HS-5 (cell line): ENCODE data around the gene MMAA.
"Not testable (repeated sequence)": the region's sequence is repeated elsewhere in the genome, so short reads cannot be mapped to it uniquely, and the experiment has no call there.

Experiments used
- DNase-seq: peaks from one replicate; pipeline ENCODE4 v3.0.0-alpha.2; 2012; ENCODE audit warnings: low read depth

MMAA gene

DNA sequence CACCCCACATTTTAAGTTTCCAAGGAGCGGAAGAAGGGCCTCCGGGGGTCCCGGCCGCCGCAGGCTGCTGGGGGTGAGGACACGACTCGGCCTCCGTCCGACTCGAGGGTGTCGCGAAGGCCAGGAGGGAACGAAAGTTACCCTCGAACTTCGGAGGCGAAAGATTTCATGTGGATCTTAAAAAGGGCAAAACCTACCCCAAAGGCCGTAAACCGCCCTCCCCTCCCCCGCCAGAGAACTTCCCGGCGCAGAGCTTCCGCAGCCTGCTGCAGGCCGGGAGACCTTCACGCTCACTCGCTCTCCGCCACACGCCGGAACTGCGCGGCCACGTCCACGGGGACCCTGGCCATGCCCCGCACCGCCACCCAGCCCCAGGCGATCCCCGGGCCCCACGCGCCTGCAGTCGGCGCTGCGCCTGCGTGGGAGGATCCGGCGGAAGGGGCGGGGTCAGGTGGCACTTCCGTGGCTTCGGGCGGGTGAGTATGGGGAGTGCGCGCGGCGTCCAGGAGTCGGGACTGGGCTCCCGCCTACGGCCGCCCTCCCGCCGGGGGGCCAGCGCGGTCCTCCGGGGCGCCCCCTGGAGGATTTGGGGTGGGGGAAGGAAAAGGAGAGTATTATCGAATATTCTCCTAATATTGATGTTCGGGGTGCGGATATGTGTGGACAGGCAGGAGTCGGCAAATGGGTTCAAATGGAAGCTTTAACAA, at the start of gene MMAA:
Gene MMAA (plus strand): TSS at position 454 of the 707 bp plus-strand sequence. CDS start 19,755 bp downstream, outside the sequence.
- peak; percentile 49 for DNase-seq

DNA sequence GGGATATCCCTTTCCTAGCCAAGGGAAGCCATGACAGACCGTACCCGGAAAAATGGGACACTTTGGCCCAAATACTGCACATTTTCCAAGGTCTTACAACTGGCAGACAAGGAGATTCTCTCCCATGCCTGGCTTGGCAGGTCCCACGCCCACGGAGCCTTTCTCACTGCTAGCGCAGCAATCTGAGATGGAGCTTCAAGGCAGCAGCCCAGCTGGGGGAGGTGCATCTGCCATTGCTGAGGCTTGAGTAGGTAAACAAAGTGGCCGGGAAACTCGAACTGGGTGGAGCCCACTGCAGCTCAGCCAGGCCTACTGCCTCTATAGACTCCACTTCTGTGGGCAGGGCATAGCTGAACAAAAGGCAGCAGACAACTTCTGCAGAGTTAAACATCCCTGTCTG, 44.6 kb upstream of the MMAA start:
- DNase-seq: not testable (repeated sequence)

DNA sequence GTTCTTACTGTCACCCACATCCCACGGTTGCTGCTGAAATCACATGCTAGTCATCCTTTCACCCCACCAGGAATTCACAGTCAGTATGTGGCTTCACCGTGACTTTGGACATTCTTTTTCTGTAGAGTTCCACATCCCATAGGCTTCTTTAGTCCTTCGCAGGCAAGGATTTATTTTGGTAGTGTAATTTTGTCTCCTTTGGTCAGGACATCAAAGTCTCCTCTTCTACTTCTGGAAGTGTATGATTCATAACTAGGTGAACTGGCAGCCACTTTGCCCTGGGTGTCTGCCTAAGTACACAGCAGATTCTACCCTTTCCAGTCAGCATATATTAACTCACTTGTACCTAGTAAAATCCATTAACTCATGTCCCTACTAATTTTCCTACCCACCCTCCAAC, 38.3 kb upstream of the MMAA start:
- no peak for DNase-seq

- peak; percentile 16 for DNase-seq
These were observed 35.8 kb upstream of the MMAA start for GRCh38 chr4:145583191-145584055.

DNA sequence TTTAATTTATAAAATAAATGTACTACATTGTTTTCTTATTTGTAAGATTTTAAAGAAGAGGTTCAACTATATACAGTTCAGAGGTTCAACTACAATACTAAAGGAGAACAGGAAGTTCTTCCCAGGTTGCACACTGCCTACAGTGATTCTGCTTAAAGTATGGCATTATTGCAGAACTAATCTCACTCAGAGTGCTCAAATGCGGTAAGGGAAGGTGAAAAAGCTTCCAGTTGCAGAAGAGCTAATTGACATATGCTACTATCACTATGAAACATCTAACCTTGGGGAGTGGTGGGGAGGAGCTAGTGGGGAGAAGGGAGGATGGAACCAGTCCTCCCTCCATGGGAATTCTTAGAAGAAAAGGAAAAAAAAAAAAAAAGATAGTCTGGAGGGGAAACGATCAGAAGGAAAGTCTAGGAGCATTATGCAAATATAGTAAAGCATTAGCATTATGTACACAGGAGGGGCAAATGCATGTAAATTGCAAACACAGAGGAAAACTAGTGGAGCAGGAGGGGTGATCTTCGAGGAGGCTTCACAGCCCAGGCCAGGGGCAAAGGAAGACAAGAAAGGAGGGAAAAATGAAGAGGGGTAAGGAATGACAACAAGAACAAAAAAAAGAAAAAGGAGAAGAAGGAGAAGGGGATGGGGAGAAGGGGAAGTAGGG, 32.0 kb upstream of the MMAA start:
- DNase-seq: no peak

GRCh38 chr4:145589381-145589780, 29.8 kb upstream of the MMAA start:
- not testable (repeated sequence) for DNase-seq

DNA sequence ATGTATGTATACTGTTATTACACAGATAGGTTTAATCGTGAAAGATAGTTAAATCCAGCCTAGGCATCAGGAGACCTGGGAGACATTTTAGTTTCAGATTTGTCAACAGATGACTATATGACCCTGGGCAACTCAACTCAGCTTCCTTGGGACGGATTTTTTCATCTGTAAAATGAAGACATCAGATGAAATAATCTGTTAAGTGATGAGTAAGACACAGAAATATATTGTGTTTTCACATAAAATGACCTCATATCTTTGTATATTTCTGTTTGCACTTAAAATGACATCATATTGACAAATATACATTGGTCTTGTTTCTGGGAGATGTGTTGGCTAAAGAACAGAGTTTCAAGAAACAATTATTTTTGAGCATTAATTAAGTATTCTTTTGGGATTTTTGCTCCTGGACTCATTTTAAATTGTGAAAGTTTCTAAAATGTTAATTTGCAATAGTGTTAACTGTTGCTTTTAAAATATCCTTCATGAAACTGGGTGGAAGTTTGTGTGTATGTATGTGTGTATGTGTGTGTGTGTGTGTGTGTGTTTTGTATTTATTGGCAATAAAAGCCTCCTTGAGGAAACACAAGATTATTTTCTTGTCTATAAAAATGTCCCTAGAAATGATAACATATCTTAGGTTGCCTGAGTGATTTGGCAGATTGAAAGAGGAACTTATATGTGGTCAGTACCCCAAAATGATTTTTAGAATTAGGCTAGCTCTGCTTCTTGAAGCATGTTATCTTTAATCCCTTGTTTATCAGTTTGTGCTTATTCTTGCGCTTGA, 29.1 kb upstream of the MMAA start:
- DNase-seq: no peak

- DNase-seq: no peak
These were observed 16.9 kb upstream of the MMAA start for GRCh38 chr4:145602129-145602760.

DNA sequence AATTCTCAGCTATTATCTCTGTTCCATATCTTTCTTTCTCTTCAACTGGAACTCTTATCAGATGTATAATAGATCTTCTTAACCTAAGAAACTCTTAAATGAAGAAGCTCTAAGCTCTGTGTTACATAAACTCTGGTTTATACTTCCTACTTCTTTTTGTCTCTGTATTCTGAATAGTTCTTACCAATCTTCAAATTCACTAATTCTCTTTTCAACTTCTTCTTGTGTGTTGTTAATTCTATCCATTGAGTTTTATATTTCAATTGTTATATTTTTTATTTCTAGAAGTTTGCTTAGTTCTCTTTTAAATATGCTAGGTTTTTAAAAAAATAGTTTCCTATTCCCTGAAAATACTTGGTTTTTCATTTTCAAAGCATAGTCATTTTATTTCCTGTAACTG, 13.2 kb upstream of the MMAA start:
- DNase-seq: no peak

GRCh38 chr4:145609481-145610427, 9.4 kb upstream of the MMAA start:
- DNase-seq: peak; percentile 56

GRCh38 chr4:145613566-145614232, 5.5 kb upstream of the MMAA start:
- DNase-seq: no peak

GRCh38 chr4:145614233-145614610, 5.0 kb upstream of the MMAA start:
- no peak for DNase-seq

- DNase-seq: no peak
These were observed 814 bp upstream of the MMAA start for GRCh38 chr4:145618210-145618931.

- DNase-seq: no peak
These were observed 433 bp downstream of the MMAA start for GRCh38 chr4:145619639-145619996.

DNA sequence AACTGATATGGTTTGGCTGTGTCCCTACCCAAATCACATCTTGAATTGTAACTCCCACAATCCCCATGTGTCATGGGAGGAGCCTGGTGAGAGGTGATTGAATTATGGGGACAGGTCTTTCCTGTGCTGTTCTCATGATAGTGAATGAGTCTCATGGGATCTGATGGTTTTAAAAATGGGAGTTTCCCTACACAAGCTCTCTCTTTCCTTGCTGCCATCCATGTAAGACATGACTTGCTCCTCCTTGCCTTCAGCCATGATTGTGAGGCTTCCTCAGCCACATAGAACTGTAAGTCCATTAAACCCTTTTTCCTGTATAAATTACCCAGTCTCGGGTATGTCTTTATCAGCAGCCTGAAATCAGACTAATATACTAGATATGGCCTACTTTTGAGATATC, 2.9 kb downstream of the MMAA start:
- not testable (repeated sequence) for DNase-seq

DNA sequence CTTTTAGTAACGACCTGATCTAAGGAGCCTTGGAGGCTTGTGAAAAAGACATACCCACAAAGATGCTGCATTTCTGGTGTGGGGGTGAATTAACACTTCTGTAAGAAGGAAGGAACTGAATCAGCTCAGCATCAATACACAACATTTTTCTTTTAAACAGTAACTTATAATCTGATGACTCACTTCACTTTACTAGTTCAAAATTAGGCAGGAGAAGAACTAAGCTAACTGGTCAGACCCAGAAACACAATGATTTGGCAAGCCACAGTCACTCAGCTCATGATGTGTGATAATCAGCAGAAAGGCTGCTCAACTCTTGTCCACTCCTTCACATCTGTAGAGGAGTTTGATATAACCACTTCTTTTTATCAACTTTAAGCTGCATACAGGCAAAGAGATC, 4.6 kb downstream of the MMAA start:
- DNase-seq: no peak

GRCh38 chr4:145625677-145626622, 6.8 kb downstream of the MMAA start:
- no peak for DNase-seq

DNA sequence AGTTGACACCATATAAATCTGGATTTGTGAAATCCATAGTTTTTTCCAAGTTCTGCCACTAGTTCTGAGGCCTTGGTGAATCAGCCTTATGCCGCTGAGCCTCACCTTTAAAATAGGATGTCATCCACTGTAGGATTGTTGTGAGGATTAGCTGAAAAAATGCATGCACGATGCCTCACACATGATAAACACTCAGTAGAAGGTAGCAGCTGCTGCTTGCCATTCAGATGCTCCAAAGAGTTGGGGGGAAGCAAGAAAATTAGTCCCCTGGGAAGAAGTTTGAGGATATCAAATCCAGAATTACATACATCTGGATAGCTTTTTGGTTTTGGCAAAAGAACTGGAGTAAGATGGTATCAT, 7.4 kb downstream of the MMAA start:
- DNase-seq: no peak
